OCI-M2 (cell line): ENCODE data around the gene SEMA4C.

Experiments used
- DNase-seq: peaks from one replicate; lab custom pipeline; 2025; ENCODE audit not compliant: unreplicated experiment; lab: John Stamatoyannopoulos, UW

SEMA4C gene, protein sequence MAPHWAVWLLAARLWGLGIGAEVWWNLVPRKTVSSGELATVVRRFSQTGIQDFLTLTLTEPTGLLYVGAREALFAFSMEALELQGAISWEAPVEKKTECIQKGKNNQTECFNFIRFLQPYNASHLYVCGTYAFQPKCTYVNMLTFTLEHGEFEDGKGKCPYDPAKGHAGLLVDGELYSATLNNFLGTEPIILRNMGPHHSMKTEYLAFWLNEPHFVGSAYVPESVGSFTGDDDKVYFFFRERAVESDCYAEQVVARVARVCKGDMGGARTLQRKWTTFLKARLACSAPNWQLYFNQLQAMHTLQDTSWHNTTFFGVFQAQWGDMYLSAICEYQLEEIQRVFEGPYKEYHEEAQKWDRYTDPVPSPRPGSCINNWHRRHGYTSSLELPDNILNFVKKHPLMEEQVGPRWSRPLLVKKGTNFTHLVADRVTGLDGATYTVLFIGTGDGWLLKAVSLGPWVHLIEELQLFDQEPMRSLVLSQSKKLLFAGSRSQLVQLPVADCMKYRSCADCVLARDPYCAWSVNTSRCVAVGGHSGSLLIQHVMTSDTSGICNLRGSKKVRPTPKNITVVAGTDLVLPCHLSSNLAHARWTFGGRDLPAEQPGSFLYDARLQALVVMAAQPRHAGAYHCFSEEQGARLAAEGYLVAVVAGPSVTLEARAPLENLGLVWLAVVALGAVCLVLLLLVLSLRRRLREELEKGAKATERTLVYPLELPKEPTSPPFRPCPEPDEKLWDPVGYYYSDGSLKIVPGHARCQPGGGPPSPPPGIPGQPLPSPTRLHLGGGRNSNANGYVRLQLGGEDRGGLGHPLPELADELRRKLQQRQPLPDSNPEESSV

DNA sequence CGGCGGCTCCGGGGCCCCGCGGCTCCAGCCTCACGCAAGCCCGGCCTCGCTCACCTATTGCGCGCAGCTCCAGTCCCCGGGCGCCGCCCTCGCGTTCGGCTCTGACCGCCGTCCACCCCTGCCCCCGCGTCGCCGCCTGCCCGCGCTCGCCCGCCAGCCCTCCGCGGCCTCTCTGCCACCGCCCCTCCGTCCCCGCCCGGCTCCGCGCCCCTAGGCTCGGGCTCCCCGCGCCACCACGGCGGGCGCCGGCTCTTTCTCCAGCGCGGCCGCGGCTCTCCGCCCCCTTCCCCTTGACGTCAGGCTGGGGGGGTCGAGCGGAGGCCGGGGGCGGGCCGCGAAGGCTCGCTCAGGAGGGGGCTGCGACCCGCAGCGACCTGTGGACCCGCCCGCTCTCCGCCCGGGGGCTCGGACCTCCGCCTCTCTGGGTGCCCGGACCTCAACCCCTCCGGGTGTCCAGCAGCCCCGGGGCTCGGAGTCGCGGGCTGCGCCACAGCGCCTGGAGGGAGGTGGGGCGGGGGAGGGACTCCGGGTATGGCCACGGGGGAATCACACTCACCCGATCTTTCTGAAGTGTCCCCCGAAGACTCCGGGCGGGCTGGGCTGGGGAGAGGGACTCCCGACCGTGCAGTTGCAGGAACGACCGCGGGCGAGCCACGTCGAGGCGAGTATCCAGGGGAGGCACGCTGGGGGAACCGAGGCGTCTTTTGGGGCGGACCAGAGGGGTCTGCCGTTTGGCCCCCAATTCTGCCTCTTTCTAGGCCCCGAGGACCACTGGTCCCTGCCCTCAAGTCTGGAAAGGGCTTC, at the start of gene SEMA4C:
Gene SEMA4C (minus strand): TSS at position 259 of the 804 bp plus-strand sequence. CDS start 2,194 bp downstream, outside the sequence.
- no peak for DNase-seq

DNA sequence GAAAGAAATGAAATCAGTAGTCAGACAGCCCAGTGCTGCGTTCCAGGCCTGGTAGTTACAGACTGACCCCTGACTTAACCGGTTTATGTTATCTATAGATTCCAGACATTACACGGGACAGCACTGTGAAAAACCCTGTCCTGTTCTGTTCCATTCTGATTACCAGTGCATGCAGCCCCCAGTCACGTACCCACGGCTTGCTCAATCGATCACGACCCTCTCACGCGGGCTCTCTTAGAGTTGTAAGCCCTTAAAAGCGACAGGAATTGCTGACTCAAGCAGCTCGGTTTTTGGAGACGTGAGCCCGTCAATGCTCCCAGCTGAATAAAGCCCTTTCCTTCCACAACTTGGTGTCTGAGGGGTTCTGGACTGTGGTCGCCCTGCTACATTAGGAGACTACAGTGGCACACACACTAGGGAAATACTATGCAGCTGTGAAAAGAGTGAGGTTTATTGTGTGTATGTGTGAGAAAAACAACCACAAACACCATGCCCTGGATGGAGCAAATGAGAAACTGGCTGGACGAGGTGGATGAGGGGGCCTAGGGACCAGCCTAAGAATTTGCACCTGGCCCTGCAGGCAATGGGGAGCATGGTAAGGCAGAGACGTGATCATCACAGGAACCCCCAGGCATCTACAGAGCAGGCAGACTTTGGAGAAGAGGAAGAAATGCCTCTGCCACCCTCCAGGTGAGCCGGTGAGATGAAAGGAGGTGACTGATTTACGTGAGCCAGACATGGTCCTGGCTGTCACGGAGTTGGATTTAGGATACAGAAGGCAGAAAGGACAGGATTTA, 49.1 kb upstream of the SEMA4C start:
- no peak for DNase-seq

DNA sequence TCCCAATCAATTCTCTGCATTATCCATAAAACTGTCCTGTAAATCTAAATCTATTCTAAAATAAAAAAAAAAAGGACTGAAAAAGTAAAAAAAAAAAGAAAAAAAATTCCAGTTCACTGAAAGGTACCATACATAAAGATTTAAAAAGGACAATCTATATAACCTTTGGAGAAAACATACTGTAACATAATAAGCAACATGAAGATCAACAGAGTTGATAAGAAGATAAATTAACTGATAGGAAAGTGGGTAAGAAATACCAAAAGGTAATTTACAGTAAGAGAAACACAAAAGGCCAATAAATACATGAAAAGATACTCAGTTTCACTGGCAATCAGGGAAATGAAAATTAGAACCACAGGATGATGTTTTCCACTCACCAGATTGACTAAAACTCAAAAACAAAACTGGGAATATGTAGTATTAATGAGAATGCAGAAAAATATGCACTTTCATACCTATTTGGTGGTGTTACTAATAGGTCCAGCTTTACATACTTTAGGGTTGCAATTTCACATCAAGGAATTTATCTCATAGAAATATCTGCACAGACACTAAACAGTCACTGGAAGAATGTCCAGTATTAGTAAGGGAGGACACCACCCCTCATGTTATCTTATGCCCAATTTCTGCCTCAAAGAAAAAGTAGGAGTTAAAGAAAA, 48.3 kb upstream of the SEMA4C start:
- no peak for DNase-seq

DNA sequence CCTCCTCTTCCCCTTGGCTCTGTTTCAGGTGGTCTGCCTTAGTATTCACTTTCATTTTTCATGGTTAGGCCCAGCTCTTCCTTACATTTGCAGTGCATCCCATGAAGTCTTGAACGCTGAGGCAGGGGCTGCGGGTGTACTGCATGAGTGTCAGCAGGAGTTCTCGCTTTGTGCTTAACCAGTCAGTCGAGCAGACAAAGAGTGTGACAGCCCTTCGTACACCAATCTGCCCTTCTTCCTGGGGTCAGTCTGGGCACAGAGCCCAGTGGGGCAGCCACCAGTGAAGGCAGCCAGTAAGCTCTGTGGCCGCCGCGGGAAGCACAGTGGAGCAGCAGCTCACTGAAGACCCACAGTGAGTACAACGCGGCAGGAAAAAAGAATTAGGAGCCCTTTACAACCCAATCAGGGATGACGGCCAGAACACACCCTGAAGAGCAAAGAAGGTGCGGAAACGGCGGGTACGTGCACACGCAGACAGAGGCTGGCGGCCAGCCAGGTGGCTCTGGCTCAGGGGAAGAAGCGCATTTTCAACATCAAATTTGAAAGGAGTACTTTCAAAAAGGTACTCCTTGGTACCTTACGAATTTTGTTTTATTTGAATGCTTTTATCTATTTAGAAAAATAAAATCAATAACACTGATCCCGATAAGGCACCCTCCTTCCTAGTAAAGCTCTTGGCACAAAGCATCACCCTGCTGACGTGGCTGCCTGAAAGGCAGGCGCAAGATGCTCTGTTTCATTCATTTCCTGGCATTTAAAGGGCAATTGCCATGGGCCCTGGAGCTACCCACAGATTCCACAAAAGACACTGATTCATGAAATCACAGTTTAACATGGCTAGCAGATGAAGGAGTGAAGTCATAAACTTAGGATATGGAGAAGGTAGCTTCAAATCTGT, 47.0 kb upstream of the SEMA4C start:
- DNase-seq: no peak

DNA sequence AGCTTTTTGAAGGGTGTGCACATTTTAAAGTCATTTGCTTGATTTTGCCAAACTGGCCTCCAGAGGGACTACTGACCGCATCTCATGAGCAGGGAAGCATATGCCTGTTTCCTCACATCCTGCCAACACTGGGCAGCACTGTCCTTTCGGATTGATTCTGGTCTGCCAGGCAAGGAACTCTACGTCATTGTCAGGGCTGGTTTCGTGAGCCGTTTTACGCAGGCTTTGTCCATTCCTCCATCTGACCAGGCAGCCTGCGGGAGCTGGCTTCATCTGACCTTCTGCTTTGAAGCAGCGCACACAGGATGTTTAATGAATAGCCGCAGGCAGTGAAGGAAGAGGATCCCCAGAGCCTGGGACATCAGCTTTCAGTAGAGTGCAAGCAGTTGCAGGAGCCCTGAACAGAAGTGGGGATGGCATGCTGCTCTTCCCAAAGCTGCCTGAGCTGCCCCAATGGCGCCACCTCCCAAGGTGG, 46.3 kb upstream of the SEMA4C start:
- no peak for DNase-seq

DNA sequence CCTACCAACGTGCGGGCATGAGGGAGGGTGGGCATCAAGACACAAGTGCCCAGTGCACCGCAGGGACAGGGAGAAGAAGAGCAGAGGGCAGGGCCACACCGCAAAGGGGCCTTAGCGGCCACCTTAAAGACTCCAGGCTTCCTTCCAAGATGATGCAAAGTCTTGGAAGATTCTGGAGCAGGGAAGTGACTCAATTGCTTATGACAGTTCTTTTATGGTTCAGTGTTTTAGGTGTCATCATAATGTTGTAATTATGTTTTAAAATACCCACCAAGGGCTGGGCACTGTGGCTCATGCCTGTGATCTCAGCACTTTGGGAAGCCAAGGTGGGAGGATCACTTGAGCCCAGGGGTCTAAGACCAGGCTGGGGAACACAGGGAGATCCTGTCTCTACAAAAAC, 44.5 kb upstream of the SEMA4C start:
- no peak for DNase-seq

DNA sequence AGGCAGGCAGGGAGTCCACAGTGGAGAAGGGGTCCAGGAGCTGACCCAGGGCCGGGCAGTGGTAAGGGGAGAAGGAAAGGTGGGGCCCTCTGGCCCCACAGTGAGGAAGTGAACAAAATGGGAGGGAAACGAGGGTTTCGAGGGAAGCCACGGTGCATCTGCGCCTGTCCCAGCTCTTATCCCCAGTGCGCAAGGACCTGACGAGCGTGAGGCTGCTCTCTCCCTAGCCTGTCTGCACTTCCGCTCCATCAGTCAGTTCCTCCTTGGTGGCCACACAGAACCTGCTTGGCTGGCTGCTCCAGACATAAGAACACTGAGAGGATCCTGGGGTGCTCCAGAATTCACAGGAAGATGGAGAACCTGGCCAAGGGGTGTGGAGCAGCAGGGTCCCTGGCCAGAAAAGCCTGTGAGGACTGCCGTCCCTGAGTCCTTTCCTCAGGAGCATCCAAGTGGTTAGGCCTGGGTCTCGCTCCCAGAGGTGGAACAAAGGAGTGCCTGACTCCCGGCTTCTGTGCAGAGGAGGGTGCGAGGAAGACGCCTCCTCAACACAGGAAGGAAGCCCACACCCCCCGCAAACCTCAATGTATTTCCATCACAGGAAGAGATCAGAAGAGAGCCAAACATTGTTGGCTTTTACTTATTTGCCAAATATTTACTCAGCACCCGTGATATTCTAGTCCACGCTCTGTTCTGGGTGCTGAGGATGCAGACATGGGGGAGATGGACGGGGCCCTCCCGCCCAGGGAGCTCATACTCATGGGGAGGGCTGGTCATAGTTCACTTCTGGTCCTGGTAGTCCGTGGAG, 43.7 kb upstream of the SEMA4C start:
- no peak for DNase-seq

DNA sequence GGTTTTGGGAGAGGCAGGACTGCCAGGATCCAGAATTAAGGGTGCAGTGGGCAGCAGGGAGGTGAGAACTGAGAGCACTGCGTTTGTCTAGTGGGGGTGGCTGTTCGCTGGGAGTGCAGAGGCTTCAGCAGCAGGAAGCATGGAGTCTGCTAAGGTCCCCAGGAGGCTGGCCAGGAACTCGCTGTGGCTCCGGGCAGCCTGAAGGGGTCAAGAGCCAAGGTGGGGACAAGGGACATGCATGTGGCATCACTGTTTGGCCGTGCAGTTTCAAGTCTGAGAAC, 43.2 kb upstream of the SEMA4C start:
- DNase-seq: no peak

DNA sequence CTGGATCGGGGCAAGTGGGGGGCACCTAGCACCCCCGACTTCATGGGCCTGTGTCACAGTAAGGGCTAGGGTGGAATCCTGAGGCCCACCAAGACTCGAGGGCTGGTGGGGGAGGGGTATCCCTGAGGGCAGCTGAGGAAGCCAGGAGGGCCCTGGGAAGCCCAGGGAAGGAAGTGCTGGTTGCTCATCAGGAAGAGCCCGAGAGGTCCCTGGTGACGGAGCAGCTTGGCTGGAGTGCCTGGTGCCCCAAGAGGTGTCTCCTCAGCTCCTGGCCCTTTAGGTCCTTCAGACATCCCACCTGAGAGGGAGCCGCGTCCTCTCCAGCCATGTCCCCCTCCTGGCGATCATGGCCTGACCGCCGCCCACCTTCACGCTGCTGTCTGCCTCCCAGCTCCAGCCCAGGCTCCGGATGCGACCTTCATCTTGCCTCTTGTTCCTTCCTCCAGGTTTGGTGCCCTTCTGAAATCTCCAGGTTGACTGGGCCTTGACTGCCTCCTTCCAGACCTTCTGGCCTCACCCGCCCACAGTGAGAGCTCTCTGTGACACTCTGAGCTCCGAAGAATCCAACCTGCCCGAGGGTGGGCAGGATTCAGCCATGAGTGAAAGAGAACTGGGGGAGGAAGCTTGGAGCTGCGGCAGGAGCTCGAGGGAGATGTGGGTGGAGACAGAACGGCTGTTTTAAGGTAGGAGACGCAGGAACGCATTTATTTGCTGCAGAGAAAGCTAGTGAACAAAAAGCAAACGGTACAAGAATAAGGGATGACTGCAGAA, 42.7 kb upstream of the SEMA4C start:
- no peak for DNase-seq

DNA sequence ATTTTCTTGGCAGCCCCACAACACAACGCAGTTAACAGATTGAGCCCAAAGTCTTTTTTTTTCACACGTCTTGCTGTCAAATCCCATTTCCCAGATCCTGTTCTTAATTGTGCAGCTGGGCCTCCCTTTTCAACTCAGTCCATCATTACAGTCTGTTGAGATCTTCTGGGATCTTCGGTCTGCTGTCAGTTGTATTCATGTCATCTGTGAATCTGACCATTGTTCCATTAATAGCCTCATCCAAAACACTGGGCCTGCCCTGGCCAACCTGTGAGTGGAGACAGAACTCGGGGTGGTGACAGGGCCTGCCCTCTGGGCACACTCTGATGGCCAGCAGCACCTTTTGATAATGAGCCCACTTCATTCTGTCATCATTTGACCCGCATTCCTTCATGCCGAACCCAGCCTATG, 39.7 kb upstream of the SEMA4C start:
- no peak for DNase-seq

DNA sequence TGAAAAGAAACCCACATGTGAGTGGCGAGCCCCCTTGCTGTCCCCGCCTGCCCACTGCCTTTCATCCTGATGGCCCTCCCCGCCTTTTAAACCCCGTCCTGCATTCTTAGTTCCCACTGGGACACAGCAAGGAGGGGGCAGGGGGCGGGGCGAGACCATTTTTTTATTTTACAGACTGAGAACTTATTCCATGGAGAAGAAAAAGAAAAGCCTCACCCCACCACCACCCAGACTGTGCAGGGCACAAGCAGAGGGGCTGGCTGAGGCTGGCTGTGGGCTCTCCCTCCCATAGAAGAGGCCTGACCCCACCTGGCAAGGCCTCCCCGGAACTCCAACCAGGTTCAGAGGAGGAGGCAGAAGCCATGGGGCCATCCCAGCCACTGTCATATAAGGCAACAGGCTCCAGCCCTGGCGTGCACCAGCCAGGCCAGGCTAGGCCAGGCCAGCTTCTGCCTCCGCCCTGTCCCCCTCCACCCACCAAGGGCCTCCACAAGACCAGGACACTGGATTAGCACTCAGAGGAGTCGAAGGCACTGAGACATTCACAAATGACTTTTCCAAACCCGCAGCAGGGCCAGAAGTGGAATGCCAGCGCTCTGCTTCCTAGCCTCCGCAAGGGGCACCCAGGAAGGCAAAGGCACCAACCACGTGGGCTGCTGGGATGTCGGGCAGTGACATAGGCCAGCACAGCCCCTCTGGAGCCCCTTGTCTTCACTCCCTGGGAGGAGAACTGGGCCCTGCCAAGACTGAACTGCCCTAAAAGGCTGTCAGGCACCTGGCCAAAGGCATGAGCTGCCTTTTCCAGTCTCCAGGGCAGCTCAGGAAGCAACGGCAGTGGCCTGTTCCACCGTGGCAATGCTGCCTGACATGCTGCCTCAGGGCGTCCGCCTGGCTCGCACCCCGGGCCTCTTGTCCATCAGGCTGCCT, 37.5 kb upstream of the SEMA4C start:
- no peak for DNase-seq

DNA sequence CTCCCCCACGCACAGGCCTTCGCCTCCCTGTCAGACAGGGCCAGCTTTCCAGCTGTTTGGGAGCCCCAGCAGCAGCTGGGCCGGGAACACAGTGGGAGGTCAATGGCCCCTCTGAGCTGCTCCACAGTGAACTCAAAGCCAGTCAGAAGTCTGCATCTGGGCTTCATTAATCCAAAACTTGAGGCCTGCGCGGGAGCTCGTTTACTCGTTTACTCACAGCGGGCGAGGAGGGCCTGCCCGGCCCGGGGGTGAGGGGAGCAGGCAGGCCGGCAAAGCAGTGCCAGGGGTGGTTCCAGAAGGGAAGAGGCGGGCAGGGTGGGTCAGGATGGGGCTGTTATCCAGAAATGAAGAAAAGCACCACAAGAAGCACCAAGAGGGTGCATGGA, 36.8 kb upstream of the SEMA4C start:
- no peak for DNase-seq

DNA sequence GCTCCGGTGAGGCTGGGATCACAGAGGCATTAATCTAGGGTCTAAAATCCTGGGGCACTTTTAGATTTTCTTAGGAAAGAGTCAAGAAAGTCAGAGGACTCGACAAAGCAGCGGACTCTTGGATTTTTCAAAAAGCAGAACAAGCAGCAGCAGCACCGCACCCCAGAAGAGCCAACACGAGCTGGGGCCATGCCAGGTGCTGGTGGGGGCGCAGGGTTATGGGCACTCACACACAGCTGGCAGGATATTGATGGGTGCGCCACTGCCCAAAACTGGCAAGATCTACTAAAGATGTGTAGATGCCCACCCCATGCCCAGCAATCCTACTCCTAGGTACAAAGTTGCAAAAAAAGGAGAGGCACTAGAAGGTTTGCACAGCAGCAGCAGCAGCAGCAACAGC, 33.9 kb upstream of the SEMA4C start:
- no peak for DNase-seq

DNA sequence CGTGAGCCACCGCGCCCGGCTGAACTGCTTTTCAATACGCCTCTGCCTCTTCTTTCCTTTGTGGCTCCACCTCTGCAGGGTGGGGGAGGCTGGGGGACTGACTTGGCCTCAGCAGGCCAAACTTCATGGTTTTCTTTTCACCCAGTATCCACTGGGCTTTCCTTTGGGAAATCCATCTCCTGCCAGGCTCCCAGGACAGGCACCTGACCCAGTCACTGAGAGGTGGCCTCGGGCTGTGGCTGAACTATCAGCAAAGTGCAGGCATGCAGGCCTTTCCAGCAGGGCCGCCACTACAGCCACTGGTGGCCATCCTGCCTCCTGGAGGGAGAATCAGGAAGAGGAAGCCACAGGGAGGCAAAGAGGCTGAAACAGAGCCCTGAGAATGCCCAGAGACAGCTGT, 33.4 kb upstream of the SEMA4C start:
- DNase-seq: no peak

DNA sequence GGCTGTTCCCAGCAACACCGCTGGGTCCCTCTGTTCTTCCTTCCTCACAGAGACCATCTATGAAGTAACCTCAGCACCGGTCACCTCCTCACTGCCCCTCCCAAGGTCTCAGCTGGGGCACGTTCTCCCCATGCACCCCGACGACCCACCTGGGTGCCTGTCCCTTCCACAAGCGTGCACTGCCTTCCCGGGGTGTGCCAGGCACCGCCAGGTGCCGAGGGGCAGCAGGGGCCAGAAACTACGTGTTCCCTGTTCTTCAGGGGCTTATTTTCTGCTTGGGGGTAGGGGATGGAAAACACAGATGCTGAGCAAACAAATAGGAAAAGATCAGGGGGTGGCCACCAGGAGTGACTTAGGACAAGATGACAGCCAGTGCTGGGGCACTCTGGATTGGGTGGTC, 30.4 kb upstream of the SEMA4C start:
- no peak for DNase-seq

DNA sequence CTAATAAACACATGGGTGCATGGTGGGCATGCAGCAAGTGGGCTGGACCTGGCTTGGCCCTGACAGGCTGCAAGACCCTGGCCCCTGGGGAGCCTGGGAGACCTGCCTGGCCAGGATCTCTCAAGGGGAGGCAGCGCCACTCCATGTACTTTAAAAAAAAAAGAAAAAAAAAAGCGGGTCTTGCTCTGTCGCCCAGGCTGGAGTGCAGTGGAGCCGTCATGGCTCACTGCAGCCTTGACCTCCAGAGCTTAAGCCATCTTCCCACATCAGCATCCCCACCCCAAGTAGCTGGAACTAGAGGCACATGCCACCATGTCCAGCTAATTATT, 29.5 kb upstream of the SEMA4C start:
- no peak for DNase-seq
